A673 (cell line): ENCODE measurements around the gene ANKS1B.

ENCODE experiments used
- EZH2 ChIP-seq: fragments of 200-600 bp; sonication (generic); IDR thresholded peaks from 2 replicates; pipeline ENCODE4 v1.6.1; 2017; ENCODE audit warnings: borderline replicate concordance, low read depth, mild to moderate bottlenecking, mixed read lengths, antibody characterized with exemption, low read length; ENCODE audit not compliant: poor library complexity, severe bottlenecking
- TF ChIP-seq, protein P1 (sequence below): fragments of 300-800, 200-600 bp; sonication (generic); conservative IDR thresholded peaks from 2 replicates; pipeline ENCODE4 v1.5.1; 2017; ENCODE audit warnings: low read depth, mild to moderate bottlenecking, antibody characterized with exemption, low read length, moderate library complexity, mixed read lengths

DNA sequence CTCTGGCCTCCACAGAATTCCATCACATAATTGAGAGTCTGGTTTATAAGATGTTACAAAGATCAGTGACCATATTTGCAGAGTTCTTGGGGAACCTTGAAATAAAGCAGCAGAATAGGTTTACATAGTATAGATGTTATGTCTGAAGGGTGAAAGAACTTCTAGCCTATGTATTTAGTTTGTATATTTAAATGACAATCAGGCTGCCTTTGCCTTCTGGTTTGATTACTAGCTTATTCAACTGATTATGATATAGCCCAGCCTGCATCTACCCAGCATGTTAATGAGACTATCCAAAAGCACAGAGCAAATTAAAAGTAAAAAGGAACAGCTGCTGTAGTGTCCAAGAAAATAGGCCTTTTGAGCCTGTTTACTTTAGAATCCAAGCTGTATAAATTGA is 1254.3 kb downstream of the ANKS1B start:
- TF ChIP-seq, protein P1, sequence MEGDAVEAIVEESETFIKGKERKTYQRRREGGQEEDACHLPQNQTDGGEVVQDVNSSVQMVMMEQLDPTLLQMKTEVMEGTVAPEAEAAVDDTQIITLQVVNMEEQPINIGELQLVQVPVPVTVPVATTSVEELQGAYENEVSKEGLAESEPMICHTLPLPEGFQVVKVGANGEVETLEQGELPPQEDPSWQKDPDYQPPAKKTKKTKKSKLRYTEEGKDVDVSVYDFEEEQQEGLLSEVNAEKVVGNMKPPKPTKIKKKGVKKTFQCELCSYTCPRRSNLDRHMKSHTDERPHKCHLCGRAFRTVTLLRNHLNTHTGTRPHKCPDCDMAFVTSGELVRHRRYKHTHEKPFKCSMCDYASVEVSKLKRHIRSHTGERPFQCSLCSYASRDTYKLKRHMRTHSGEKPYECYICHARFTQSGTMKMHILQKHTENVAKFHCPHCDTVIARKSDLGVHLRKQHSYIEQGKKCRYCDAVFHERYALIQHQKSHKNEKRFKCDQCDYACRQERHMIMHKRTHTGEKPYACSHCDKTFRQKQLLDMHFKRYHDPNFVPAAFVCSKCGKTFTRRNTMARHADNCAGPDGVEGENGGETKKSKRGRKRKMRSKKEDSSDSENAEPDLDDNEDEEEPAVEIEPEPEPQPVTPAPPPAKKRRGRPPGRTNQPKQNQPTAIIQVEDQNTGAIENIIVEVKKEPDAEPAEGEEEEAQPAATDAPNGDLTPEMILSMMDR: no peak
- TF ChIP-seq EZH2: no peak
